HL-60 (cell line): ENCODE results near the gene IFNGR1.

Experiments
- DNase-seq, 2 experiments: peaks; one replicate each; pipeline ENCODE4 v3.0.0-alpha.2; 2010 to 2020; ENCODE audit warnings: low read depth in 1 of 2, low spot score in 1 of 2
- H3K27ac ChIP-seq: fragments of 250-450 bp; sonication (Bioruptor Pico); replicated peaks from 2 replicates; pipeline ENCODE4 v1.5.1; 2020; ENCODE audit warnings: mild to moderate bottlenecking, moderate library complexity
- H3K27me3 ChIP-seq: fragments of 250-450 bp; sonication (Bioruptor Pico); 2 replicates; pipeline ENCODE4 v1.5.1; 2021; ENCODE audit warnings: mild to moderate bottlenecking, moderate library complexity; ENCODE audit not compliant: insufficient read depth, poor library complexity, severe bottlenecking
- H3K4me3 ChIP-seq: replicated peaks from 2 replicates; pipeline ENCODE4 v1.5.1; 2011; ENCODE audit warnings: mild to moderate bottlenecking, control low read depth, low read length; ENCODE audit not compliant: insufficient read depth
- GABPA ChIP-seq: IDR thresholded peaks from 2 replicates; pipeline ENCODE4 v1.6.1; 2012; ENCODE audit warnings: low read depth
- POLR2AphosphoS5 ChIP-seq: IDR thresholded peaks from 2 replicates; pipeline ENCODE4 v1.6.1; 2012; ENCODE audit warnings: low read depth
- SPI1 ChIP-seq: IDR thresholded peaks from 2 replicates; pipeline ENCODE4 v1.6.1; 2012; ENCODE audit warnings: low read depth, mild to moderate bottlenecking, borderline replicate concordance
- TF ChIP-seq, protein P1 (sequence below): IDR thresholded peaks from one replicate; pipeline ENCODE4 v1.5.1; 2011; ENCODE audit warnings: low read length, control low read depth, inconsistent platforms; ENCODE audit not compliant: insufficient read depth
- TF ChIP-seq, protein P2 (sequence below): IDR thresholded peaks from 2 replicates; pipeline ENCODE4 v1.6.1; 2012; ENCODE audit warnings: low read depth; ENCODE audit not compliant: insufficient replicate concordance

IFNGR1 gene

DNA sequence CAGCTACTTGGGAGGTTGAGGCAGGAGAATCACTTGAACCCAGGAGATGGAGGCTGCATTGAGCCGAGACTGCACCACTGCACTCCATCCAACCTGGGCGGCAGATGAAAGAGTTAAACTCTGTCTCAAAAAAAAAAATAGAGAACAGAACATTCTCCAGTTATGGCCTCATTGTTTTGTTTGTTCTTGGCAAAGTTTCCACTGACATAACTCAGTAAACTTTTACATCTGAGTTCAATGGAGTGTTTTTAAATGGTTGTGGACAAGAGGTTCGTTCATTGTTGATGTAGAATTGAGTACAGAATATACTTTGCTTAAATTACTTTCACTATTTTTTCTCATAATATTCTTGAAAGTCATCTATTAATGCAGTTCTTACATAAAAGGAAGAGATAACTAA lies 42.2 kb upstream of the IFNGR1 start:
- DNase-seq, result no peak
- no peak overlapping the region for H3K4me3 ChIP-seq
- no peaks in the 10 kb centered on the region for H3K27me3 ChIP-seq
- no peak overlapping the region for H3K27ac ChIP-seq
- TF ChIP-seq, protein P1, sequence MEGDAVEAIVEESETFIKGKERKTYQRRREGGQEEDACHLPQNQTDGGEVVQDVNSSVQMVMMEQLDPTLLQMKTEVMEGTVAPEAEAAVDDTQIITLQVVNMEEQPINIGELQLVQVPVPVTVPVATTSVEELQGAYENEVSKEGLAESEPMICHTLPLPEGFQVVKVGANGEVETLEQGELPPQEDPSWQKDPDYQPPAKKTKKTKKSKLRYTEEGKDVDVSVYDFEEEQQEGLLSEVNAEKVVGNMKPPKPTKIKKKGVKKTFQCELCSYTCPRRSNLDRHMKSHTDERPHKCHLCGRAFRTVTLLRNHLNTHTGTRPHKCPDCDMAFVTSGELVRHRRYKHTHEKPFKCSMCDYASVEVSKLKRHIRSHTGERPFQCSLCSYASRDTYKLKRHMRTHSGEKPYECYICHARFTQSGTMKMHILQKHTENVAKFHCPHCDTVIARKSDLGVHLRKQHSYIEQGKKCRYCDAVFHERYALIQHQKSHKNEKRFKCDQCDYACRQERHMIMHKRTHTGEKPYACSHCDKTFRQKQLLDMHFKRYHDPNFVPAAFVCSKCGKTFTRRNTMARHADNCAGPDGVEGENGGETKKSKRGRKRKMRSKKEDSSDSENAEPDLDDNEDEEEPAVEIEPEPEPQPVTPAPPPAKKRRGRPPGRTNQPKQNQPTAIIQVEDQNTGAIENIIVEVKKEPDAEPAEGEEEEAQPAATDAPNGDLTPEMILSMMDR, result no peak
- TF ChIP-seq POLR2AphosphoS5 (no peak), GABPA (no peak)
- TF ChIP-seq, protein P2, sequence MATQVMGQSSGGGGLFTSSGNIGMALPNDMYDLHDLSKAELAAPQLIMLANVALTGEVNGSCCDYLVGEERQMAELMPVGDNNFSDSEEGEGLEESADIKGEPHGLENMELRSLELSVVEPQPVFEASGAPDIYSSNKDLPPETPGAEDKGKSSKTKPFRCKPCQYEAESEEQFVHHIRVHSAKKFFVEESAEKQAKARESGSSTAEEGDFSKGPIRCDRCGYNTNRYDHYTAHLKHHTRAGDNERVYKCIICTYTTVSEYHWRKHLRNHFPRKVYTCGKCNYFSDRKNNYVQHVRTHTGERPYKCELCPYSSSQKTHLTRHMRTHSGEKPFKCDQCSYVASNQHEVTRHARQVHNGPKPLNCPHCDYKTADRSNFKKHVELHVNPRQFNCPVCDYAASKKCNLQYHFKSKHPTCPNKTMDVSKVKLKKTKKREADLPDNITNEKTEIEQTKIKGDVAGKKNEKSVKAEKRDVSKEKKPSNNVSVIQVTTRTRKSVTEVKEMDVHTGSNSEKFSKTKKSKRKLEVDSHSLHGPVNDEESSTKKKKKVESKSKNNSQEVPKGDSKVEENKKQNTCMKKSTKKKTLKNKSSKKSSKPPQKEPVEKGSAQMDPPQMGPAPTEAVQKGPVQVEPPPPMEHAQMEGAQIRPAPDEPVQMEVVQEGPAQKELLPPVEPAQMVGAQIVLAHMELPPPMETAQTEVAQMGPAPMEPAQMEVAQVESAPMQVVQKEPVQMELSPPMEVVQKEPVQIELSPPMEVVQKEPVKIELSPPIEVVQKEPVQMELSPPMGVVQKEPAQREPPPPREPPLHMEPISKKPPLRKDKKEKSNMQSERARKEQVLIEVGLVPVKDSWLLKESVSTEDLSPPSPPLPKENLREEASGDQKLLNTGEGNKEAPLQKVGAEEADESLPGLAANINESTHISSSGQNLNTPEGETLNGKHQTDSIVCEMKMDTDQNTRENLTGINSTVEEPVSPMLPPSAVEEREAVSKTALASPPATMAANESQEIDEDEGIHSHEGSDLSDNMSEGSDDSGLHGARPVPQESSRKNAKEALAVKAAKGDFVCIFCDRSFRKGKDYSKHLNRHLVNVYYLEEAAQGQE, result no peak

DNA sequence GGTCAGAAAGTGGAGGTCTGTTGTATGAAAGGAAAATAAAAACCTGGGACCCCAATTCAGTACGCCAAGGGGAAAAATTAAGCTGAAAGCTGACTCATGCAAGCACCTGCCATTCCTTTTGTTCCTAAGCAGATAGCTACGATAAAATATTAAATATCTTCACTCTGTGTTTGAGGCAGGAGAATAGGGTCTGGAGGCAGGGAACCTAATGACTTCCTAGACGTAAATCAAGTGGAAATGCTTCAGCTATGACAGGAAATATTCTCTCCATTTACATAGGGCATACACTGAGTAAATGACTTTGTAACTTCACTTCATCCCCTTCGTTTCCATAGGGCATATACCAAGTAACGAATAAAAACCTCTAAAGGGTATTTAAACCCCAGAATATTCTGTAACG lies 41.0 kb upstream of the IFNGR1 start:
- Histone ChIP-seq H3K4me3 (no peak overlapping the region), H3K27ac (no peak overlapping the region), H3K27me3 (no peaks in the 10 kb centered on the region)
- TF ChIP-seq GABPA, result no peak
- TF ChIP-seq, protein P2, result no peak
- TF ChIP-seq SPI1, result no peak
- TF ChIP-seq, protein P1, result no peak
- TF ChIP-seq POLR2AphosphoS5, result no peak
- no peak for DNase-seq

DNA sequence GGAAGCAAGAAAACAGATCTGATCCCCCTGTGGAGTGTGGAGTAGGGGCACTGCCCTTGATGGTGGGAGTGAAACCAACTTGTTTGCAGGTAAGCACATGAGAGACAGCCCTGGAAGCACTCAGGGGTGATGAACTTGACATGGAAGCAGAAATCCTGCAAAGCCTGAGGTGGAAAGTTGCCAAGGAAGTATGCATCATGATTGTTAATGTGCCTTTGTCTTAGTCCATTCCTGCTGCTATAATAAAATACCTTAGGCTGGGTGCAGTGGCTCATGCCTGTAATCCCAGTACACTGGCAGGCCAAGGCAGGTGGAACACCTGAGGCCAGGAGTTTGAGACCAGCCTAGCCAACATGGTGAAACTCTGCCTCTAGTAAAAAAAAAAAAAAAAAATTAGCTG lies 40.2 kb upstream of the IFNGR1 start:
- TF ChIP-seq, protein P1, result no peak
- TF ChIP-seq, protein P2, result no peak
- TF ChIP-seq GABPA, result no peak
- no peak for TF ChIP-seq POLR2AphosphoS5
- no peak for TF ChIP-seq SPI1
- no peak for DNase-seq

More for the DNA sequence above, 40.2 kb upstream of the IFNGR1 start:
- no peaks in the 10 kb centered on the region for H3K27me3 ChIP-seq
- no peak overlapping the region for H3K27ac ChIP-seq
- H3K4me3 ChIP-seq, result no peak overlapping the region
